Hematopoietic multipotent progenitor cell (in vitro differentiated cells): Measurements from ENCODE around the gene WDR37. TPM values are rescaled to one million over a fixed set of nuclear protein-coding genes. Genes with fewer than 3 reads are reported as not detected.
"Not testable (repeated sequence)": the region's sequence is repeated elsewhere in the genome, so short reads cannot be mapped to it uniquely, and the experiment has no call there.

Experiments used
- DNase-seq, 3 donors: peaks; one replicate each; pipeline ENCODE4 v3.0.0-alpha.2; 2011 to 2015; ENCODE audit warnings: low read depth in 2 of 3, low spot score in 2 of 3
- total RNA-seq: library from RNA; depleted of rRNA; stranded (reverse); fragments of >200 nt; gene quantifications from one replicate; pipeline ENCODE4 v1.2.3, GENCODE V29; 2012

Gene WDR37
- total RNA-seq, 1 donor = 18.0 TPM

DNA sequence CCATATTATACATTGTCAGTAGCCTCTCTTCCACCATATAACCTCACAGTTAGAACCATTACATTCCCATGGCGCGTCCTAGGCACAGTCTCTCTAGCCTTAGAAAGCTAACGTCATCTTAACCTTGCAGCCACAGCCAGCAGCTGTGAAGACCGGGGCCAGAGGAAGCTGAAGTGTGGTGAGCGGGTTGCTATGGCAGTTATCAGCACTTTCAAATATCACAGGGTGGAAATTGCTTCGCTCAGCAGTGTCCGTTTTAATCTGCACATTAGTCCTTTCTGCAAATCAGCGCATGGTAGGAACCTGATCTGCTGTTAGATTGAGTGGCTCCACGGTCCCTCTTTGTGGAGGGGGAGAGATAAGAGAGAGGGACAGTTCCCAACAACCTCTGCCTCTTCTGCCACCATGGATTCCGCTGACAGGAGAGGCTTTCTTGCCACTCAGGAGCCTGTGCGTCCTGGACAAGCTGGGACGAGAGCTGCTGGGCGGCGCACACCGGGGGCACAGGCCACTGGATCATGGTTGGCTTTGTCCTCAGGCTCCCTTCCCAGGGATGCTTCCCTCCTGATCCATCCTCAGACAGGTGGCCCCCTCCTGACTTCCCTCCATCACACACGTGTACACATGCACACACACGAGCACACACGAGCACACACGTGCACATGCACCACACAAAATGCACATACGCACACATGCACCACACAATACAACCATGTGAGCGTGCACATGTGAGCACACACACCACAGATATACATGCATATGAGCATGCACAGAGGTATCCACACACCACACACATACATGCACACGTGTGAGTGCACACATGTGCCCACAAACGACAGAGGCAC is 93.8 kb downstream of the WDR37 start:
- peak in 2 of 3 donors; percentile 51 to 91 for DNase-seq

DNA sequence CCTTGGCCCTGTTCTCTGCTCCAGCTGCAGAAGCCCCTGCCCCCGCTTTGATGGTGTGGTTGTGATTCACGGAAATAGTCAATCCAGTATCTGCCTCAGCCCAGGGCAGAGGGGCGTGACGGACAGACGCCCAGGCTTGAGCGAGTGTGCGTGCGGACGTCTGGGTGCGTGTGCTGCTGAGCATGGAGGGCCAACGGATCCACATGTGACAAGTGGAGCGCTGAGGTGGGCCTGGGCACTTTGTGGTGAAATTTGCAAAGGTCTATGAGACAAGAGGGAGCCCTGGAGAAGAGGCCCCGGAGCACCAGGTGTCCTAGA is 94.4 kb downstream of the WDR37 start:
- no peak for DNase-seq

- DNase-seq = no peak
These were observed 95.2 kb downstream of the WDR37 start for GRCh38 chr10:1151076-1152033.

GRCh38 chr10:1152386-1153250 is 96.4 kb downstream of the WDR37 start:
- DNase-seq = no peak

DNA sequence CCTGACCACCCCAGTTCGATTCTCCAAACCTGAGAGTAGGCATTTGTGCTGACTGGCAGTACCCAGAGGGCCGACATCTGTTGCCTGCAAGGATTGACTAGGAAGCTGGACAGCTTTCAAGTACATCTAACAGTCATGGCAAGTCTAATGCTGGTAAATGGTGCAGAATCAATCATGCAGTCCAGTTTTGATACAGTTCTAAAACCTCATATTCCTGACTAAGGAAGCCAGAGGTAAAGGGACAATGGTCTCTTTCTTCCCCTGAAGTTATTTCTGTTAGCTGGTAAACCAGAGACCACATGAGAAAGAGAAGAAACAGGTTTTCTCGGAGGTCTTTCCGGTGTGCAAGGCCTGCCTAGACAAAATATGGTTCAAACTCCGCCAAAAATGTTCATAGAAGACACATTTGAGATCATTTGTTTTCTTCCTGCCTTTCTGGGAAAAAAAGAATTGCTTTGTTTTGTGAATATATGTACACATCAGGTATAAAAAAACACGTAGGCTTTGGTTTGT is 97.1 kb downstream of the WDR37 start:
- DNase-seq = no peak

- DNase-seq = no peak
These were observed 97.7 kb downstream of the WDR37 start for GRCh38 chr10:1153805-1154351.

- DNase-seq = no peak
These were observed 98.5 kb downstream of the WDR37 start for GRCh38 chr10:1154531-1155295.

- DNase-seq = no peak
These were observed 99.8 kb downstream of the WDR37 start for GRCh38 chr10:1155791-1156615.

DNA sequence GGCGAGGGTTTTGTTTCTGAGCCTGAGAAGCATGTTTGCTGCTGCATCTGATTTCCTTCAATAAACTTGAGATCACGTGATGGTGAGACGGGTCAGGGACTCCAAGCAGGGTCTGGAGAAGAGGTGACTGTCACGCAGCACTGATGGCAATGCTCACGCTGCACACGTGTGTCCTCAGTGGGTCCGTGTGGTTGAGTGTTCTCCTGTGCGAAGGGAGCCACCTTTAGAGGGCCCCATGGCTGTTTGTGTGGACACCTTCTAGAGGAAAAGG is 100.4 kb downstream of the WDR37 start:
- no peak for DNase-seq

DNA sequence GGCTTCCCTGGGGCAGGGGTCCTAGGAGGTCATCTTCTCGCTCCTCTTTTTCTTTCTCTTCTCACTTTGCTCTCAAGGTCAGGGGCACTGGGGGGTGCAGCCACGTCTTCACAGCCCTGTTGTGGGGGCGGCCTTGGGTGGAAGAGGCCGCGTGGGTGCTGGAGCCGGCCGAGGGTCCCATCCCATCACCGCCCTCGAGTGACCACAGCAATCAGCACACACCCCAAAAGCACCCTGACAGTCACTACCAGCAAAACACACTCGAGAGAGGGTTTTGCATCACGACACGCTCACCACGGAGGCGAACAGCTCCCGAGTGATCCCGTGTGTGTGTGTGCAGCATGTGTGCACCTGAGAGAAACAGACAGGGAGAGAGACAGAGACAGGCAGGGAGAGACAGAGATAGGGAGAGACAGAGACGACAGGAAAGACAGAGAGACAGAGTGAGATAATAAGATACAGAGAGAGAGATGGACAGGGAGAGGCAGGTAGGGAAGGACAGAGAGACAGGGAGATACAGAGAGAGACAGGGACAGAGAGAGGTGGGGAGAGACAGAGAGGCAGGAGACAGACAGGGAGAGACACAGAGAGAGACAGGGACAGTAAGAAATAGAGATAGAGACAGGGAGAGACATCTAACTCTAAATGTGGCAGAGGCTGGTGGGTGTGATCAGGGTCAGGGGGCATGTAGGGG is 100.9 kb downstream of the WDR37 start:
- DNase-seq = no peak

DNA sequence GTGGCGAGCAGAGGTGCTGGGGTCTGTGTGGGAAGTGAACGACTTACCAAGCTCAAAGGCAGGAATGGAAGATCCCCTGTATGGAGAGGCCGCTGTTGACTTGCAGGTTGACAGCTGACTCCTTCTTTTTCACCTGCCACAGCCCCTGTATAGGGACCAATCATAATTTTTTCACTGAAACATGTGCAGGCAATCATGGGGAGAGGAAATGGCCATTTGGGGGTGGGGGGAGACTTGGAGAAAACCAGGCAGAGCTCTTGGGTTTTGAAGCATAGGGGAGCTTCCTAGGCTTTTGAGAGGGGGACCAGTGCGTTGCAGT is 101.4 kb downstream of the WDR37 start:
- DNase-seq = no peak

DNA sequence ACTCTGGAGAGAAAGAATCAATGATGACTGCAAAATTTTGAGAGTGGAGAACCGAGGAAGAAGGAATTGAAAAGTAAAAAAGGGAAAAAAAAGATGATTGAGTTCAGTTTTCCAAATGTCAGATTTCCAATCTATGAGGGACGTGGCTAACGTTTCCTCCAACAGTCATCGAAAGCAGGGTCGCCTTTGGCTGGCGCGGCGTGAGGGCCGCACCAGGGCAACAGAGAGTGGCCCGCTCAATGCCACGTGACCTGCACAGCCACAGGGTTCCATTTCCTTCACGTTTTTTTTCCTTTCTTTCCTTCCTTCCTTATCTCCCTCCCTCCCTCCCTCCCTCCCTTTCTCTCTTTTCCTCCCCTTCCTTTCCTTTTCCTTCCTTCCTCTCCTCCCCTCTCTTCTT is 101.9 kb downstream of the WDR37 start:
- no peak for DNase-seq

DNA sequence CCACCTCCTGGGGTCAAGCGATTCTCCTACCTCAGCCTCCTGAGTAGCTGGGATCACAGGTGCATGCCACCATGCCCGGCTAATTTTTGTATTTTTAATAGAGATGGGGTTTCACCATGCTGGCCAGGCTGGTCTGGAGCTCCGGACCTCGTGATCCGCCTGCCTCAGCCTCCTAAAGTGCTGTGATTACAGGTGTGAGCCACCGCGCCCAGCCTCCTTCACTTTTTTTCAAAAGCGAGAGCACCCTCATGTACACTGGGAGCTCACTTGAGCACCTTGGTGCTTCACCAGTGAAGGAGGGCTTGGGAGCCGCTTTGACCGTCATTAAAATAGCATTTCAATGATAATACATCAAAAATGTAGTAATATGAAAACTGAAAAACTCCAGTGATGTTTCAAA is 102.4 kb downstream of the WDR37 start:
- not testable (repeated sequence) for DNase-seq

DNA sequence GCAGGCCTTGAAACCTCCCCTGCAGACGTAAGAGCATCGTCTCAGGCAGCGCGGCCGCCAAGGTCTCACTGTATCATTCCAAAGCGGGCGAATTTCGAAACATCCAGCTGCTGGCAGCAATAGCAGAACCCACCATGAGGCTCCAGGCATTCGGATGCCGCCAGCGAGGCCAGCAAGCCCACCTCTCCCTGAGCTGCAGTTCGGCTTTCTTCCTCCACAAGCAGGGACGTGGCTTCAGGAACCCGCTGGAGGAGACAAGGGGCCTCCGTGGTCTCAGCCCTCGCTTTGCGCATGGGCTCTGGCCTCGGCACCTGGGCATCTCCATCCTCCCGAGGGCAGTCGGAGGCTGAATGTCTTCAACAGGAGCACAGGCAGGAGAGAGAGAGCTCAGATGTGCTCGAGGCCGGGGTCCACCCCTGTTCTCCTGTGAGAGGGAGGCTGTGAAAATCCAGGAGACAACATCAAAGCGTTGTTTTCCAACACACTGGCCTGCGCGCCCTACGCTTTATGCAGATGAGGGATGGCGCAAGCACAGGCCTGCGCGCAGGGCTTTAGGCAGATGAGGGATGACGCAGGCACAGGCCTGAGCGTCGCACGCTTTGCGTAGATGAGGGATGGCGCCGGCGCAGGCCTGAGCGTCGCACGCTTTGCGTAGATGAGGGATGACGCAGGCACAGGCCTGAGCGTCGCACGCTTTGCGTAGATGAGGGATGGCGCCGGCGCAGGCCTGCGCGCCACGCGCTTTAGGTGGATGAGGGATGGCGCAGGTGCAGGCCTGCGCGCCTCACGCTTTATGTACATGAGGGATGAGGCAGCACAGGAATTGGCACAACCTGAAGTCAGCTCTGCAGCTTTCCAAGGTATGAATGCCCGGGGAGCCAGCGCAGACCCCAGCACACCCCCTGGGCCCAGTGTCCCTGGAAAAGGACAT is 103.2 kb downstream of the WDR37 start:
- peak in 1 of 3 donors; percentile 27 for DNase-seq

- no peak for DNase-seq
These were observed 104.6 kb downstream of the WDR37 start for GRCh38 chr10:1160561-1161314.

- not testable (repeated sequence) for DNase-seq
These were observed 105.1 kb downstream of the WDR37 start for GRCh38 chr10:1161315-1161673.
